COR-L47 (cell line): ENCODE measurements around the gene P2RX3.
"Not testable (repeated sequence)": the region's sequence is repeated elsewhere in the genome, so short reads cannot be mapped to it uniquely, and the experiment has no call there.

Experiments used
- DNase-seq: peaks from one replicate; lab custom pipeline; 2025; lab: John Stamatoyannopoulos, UW

P2RX3 gene

GRCh38 chr11:57338142-57338541 is at the start of gene P2RX3:
Gene P2RX3 (plus strand): TSS chr11:57338352. CDS start chr11:57338551, 199 bp downstream.
- DNase-seq: no peak

DNA sequence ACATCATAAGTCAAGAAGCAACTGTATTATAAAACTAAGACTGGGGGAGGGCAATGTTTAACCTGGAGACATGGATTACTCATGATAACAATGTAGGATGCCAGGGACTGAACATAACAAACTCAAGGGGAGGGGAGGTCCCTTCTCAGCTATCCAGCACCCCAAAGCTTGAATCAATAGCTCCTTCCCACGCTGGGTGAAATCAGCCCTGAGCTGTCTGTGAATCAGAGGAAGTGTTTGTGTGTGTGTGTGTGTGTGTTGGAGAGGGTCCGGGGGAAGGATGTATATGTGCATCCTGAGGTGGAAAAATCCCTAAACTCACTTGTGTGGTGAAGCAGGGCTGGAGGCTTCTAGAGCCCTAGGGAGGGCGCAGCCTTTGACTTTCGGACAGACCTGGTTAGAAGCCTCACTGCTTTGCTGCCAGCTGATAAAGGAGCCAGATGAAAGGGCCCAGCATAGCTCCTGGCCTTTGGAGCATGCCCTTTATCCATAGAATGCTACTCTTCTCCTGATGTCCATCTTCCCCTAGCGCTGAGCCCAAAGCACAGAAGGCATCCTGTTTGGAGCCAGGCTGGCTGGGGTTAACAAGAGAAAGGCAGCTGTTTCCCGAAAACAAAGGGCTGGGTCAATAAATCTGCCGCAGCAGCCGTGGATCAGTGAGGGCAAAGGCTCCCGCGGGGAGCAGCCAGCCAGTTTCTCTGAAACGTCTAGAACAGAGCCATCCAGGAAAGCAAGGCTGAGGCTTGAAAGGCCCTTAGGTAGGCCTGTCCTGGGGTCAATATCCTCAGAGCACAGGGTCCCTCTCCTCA is 49.2 kb upstream of the P2RX3 start:
- peak; percentile 20 for DNase-seq

- DNase-seq: no peak
Observed at GRCh38 chr11:57290288-57290687, 47.9 kb upstream of the P2RX3 start.

DNA sequence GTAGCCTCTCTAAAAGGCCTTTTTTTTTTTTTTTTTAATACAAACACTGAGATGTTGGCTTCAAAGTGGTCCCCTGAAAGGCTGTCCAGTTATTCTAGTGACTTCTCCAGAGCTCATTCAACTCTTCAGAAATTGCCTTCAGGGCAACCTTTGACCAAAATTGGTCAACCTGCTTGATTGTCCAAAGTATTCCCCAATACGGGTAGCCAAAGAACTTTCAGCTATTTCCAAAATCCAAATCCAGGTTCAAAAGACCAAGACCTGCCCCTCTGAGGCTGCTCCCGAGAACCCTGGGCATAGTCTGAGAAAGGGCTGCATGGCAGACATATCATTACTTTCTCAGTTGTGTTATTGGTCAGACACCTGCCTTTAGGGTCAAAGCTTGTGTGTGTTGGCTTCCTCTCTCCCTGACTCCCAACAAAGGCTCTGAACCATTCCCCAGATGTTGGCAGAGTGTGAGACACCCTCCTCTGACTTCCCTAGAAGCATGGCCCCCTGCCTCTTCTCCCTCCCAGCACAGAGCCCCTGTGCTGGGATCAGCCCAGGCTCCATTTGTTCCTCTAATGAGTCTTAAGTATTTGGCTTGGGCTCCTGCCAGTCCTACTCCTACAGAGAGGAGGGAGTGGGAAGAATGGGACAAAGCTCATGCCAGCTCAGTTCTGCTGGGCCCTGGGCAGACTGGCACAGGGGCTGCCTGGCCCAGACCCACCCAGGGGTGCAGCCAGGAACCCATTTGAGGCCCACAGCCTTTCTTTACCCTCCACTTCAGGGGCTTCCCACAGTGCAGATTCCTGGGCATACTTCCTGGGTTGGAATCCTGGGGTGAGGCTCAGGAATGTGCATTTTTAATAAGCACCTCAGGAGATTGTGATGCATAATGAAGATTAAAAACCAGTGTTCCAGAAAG is 43.7 kb upstream of the P2RX3 start:
- DNase-seq: peak; percentile 77

- not testable (repeated sequence) for DNase-seq
Observed at GRCh38 chr11:57296205-57296604, 41.9 kb upstream of the P2RX3 start.

DNA sequence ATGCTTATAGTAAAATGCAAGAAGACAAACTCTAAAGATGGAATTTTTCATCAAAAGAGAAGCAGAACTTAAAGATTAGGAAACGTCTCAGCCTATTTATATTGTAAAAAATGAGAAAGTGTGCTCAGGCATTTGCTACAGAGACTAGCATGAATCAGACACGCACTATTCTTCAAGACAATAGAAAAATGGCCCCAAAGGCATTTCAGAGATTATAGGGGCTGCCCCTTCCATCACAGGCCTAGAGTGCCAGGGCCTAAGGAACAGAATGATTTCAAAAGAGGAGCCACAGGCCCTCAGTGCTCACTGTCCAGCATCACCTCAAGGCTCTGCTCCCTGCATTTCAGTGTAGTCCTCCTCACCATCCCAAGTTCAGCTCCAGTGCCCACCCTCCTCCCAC is 40.9 kb upstream of the P2RX3 start:
- no peak for DNase-seq

GRCh38 chr11:57299150-57299737 is 38.9 kb upstream of the P2RX3 start:
- DNase-seq: no peak

DNA sequence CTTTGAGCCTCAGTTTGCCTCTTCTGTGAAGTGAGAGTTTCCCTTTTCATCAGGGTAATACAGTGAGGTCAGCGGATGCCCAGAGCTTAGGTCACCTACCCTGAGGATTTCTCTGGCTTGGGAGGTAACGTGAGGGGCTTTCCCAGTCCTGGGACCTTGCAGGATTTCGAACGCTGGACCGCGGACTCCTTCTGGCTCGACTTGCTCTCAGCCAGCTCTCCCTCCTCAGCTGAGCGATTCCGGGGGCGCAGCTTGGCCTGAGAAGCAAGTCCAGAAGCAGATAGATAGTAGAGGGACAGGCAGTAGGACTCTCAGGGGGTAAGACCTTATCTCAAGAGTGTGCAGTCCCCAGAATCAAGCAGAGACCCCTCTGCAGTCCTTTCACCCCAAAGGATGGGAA is 37.4 kb upstream of the P2RX3 start:
- no peak for DNase-seq

DNA sequence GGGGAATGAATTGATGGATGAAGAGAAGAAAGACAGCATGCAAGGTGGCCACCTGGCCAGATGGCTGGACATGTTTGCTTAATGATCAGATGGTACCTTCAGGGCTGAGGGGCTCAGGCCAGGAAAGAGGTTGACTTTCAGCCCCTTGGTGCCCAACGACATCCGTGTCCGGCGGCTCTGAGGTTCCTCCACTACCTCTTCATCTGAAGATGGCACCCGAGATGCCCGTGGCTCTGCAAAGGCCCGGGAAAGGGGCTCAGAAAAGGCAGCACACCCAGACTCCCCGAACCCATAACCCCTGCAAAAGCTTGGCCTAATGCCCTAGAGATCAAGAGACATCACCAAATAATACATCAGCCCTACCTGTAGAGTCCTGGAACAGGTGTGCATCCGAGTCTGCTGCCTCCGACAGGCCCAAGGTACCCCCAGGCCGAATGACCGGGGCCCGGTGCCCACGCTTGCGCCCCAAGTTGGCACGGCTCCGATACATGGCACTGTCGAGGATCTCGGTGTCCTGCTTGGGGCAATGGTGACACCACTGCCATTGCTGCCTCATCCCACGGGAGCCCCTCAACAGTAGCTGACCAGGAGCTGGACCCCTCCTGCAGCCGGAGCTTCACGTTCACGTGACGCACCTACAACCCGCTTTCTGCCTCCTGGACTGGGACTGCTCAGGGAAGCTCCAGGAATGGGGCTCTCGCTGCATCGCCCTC is 36.3 kb upstream of the P2RX3 start:
- no peak for DNase-seq

GRCh38 chr11:57302489-57302888 is 35.7 kb upstream of the P2RX3 start:
- DNase-seq: no peak

GRCh38 chr11:57303280-57303989 is 34.7 kb upstream of the P2RX3 start:
- no peak for DNase-seq

GRCh38 chr11:57303990-57304579 is 34.1 kb upstream of the P2RX3 start:
- no peak for DNase-seq

DNA sequence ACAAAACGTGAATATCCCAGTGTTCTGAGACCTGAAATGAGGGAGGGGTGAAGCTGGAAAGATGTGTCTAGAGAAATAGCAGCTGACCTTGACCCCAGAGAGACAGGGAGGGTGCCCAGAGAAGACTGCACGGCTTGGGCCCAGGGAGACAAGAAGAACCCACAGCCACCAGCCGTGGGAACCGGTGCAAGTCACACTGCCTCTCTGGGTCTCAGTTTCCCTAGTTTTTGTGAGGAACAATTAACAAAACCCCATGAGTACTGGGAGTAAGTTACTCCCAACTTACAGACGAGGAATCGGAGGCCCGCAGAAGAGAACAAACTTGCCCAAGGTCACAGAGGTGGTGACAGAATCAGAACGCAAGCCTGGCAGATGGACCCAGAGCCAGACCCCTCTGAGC is 32.6 kb upstream of the P2RX3 start:
- no peak for DNase-seq

DNA sequence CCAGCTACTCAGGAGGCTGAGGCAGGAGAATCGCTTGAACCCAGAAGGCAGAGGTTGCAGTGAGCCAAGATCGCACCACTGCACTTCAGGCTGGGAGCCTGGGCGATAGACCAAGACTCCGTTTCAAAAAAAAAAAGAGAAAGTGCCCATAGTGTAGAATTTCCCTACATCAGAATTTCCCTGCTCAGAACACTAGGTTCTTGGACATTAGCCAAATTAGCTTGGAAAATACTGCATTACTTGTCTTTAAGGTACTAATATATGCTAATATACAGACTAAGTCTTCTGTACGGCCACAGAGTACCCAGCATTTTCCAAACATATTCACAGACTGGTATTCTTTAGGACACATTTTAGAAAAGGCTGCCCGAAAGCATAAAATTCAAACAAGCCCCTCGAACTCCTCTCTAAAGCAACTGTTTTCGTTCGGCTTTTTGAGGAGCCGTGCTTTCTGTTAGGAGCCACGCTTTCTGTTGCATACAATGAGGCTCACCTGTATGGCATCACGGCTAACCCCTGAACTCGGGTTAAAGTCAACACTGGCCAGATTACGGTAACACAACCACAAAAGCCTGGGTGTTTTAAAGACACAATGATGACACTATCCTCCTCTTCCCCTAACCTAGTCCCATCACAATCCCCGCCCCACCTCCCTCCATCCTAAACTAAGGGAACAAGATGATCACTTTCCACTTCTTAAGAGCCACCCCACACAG is 31.8 kb upstream of the P2RX3 start:
- no peak for DNase-seq

- DNase-seq: no peak
Observed at GRCh38 chr11:57306940-57307565, 31.1 kb upstream of the P2RX3 start.

DNA sequence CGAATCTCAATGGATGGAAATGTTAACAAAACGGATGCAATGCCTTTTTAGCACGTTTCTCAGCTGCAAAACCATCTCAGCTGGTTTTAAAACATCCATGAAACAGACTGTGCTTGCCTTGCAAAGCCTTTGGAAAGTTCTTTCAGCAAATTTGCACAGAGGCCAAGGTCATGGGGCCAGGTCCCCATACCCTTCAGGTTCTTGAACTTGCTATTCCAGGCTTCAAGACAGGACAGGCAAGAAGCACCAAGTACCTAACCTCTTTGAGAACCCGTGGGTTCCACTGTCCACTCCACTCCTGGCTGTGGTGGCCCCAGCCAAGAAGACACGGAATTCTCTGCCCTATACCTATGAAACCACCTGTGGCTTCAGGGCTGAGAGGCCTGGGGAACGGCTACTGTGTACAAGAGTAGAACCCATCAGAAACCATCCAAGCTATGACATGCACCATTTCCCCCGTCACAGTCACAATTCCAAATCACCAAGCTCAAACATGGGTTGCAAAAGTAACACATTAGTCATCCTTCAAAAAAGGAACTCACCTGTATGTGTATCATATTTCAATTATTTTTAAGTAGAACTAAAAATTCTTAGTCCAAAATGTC is 30.4 kb upstream of the P2RX3 start:
- no peak for DNase-seq

- DNase-seq: no peak
Observed at GRCh38 chr11:57308426-57309060, 29.6 kb upstream of the P2RX3 start.

DNA sequence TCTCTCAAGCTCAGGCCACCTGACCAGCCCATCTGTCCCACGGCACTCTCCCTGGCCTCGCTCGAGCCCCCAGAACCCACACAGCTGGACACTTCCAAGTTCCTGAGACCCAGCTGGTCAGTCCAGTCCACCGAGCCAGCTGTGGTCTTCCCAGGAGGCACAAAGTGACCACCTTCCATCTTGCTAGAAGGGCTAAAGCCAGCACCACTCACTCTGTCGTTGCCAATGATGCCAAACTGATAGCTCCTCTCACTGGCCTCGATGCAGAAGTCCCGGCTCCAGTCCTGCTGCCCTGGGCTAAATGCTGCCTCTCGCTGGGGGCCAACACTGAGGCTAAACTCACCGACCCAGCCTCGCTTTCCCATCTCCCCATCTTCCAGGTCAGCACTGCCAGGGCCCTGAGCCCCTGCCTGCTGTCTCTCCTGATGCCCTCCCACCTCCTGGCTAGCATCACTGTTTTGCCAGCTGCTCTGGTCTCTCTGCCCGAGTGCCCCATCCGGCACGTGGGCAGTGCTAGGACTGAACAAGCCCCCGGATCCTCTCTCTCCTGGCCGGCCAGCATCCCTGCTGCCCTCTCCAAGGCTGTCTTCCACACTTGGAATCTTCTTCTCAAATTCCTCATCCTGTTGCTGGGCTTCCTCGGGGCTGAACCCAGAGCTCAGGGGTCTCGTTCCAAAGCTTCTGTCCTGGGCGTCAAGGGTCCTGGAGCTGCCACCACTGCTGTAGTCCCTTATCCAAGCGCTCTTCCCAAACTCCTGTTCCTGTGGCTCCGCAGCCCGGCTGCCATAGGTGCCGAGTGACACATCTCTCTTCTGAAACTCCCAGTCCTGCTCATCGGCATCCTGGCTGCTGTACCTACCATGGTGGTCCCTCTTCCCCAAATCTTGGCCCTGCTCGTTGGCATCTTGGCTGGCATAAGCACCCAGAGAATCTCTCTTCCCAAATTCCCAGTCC is 28.8 kb upstream of the P2RX3 start:
- no peak for DNase-seq
